ENCODE results near the gene PAPSS2. TPM values are rescaled to one million over a fixed set of nuclear protein-coding genes. Genes with fewer than 3 reads are reported as not detected.

PAPSS2 gene
- total RNA-seq, 1 experiment from 2014 or later: 25.8 TPM

- H3K27me3 ChIP-seq (ENCODE audit: control insufficient read depth, insufficient read depth, low read length): no peaks in the 10 kb centered on the region
- no peak overlapping the region for H3K4me3 ChIP-seq (ENCODE audit: insufficient read depth, low read depth, low read length)
- DNase-seq: no peak
- H3K36me3 ChIP-seq (replicated peaks; ENCODE audit: control insufficient read depth, insufficient read depth, low read length): peaks cover 2% of the 10 kb centered on the region
These were observed 11.6 kb downstream of the PAPSS2 start for GRCh38 chr10:87671139-87671815.

DNA sequence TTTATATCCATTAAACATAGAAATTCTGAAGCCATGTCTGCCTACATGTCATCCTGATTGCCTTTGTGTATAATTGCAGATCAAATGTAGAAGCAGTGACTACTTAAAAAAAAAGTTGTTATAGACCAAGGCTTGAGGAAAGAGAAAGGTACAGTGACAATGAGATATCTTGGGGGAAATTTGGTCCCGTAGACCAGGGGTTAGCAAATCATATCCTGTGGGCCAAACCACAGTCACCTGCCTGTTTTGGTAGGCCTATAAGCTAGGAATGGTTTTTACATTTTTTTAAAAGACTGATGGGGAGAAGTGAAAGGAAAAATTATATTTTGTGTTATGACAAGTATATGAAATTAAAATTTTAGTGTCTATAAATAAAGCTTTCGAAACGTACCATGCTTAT, 12.9 kb downstream of the PAPSS2 start:
- Histone ChIP-seq H3K36me3 (replicated peaks; ENCODE audit: control insufficient read depth, insufficient read depth, low read length) (no peaks in the 10 kb centered on the region), H3K27me3 (ENCODE audit: control insufficient read depth, insufficient read depth, low read length) (no peaks in the 10 kb centered on the region), H3K4me3 (ENCODE audit: insufficient read depth, low read depth, low read length) (no peak overlapping the region)
- DNase-seq: no peak

DNA sequence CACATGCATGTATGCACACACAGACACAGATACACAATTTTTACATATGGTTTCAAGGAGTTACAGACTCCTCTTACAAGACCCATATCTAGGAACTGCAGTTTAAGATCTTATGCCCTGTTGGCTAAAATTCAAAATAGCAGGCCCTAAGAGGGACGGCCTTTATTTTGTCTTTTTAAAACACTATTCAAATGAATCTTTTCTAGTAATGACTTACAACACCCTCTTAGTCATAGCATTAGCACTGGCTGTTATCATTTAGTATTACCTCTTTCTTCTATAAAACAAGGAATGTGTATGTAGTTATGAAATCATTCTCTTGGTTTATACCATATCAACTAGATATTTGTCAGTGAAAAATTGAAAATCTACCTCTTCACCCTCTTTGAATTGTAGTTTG, 15.3 kb downstream of the PAPSS2 start:
- Histone ChIP-seq H3K4me3 (ENCODE audit: insufficient read depth, low read depth, low read length) (no peak overlapping the region), H3K27me3 (ENCODE audit: control insufficient read depth, insufficient read depth, low read length) (no peaks in the 10 kb centered on the region)

DNA sequence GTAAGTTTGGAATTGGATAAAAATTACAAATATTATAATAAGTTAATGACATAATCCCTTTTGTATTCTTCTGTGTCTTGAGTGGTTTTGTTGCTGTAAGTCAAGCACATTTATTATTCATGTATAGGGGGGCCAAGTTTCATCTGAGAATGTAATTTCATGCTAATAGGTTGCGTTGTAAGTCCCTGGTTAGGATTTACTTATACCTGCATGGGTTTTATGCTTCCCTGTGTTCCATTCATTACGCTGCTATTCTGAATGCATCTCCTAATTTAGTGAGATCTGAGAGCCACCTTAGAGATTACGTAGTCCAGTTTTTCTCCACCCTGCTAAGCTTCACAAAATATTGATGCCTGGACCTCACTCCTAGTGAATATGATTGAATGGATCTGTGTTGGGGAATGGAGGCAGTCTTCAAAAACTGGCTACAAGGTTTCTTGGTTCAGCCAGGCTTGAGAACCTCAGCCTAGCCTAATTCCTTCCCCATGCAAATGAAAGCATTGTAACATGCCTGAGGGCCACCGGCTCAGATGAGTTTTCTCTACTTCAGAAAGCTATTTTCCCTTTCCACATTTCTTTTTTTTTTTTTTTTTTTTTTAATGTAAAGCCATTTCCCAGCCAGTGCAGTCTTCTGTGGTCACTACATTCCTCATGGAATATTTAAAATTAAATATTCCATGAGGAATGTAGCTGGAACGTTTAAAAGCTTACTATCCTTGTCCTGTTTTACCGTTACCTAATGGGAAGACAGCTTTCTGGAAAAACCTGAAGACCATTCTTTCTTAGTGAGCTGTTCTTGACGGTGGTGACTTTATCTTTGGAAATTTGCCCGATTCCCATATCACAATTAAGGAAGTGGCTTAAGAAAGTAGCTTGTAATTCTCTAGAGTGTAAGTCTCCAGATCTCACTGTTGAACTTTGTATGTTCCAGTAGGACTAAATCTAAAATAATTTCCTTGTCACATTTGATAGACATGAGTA, 16.0 kb downstream of the PAPSS2 start:
- H3K4me3 ChIP-seq (ENCODE audit: insufficient read depth, low read depth, low read length): no peak overlapping the region
- H3K27me3 ChIP-seq (ENCODE audit: control insufficient read depth, insufficient read depth, low read length): no peaks in the 10 kb centered on the region
- no peak for DNase-seq
- no peaks in the 10 kb centered on the region for H3K36me3 ChIP-seq (replicated peaks; ENCODE audit: control insufficient read depth, insufficient read depth, low read length)

More for the DNA sequence above, 15.3 kb downstream of the PAPSS2 start:
- no peaks in the 10 kb centered on the region for H3K36me3 ChIP-seq (replicated peaks; ENCODE audit: control insufficient read depth, insufficient read depth, low read length)
- DNase-seq: no peak

DNA sequence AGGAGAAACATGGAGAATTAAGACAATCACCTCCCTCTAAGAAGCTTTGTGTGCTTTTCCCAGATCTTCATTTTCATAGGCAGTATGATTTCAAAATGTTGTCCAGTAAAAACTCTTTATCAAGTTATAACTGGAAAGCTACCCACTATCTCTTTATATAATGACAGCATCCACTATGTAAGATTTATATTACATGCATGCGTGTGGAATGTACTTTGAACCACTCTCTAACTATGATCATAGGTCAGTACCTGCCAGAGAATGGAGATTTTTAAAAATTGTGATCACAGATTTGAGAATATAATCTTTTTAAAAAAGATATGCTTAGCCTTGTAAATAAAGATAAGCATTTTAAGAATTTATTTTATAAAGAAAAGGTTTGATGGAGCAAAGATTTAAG, 17.9 kb downstream of the PAPSS2 start:
- Histone ChIP-seq H3K36me3 (replicated peaks; ENCODE audit: control insufficient read depth, insufficient read depth, low read length) (no peaks in the 10 kb centered on the region), H3K4me3 (ENCODE audit: insufficient read depth, low read depth, low read length) (no peak overlapping the region), H3K27me3 (ENCODE audit: control insufficient read depth, insufficient read depth, low read length) (no peaks in the 10 kb centered on the region)
- DNase-seq: no peak

- Histone ChIP-seq H3K27me3 (ENCODE audit: control insufficient read depth, insufficient read depth, low read length) (no peaks in the 10 kb centered on the region), H3K36me3 (replicated peaks; ENCODE audit: control insufficient read depth, insufficient read depth, low read length) (no peaks in the 10 kb centered on the region), H3K4me3 (ENCODE audit: insufficient read depth, low read depth, low read length) (no peak overlapping the region)
- DNase-seq: no peak
These were observed 18.6 kb downstream of the PAPSS2 start for GRCh38 chr10:87678302-87678701.

DNA sequence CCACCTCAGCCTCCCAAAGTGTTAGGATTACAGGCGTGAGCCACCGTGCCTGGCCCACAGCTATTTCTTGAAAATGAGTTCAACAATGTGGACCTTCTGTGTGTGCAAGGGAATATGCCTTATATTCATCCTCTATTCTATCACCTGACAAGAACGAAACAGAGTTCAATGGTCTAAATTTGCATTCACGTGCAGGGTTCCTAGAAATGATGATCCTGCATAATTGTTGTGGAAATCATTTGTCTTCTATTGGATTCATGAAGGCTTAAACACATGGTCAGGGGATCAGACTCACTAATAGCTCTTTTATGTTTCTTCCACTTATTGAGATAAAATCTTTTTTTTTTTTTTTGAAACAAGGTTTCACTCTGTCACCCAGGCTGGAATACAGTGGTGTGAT, 23.7 kb downstream of the PAPSS2 start:
- Histone ChIP-seq H3K4me3 (ENCODE audit: insufficient read depth, low read depth, low read length) (no peak overlapping the region), H3K36me3 (replicated peaks; ENCODE audit: control insufficient read depth, insufficient read depth, low read length) (no peaks in the 10 kb centered on the region), H3K27me3 (ENCODE audit: control insufficient read depth, insufficient read depth, low read length) (no peaks in the 10 kb centered on the region)
- DNase-seq: no peak

DNA sequence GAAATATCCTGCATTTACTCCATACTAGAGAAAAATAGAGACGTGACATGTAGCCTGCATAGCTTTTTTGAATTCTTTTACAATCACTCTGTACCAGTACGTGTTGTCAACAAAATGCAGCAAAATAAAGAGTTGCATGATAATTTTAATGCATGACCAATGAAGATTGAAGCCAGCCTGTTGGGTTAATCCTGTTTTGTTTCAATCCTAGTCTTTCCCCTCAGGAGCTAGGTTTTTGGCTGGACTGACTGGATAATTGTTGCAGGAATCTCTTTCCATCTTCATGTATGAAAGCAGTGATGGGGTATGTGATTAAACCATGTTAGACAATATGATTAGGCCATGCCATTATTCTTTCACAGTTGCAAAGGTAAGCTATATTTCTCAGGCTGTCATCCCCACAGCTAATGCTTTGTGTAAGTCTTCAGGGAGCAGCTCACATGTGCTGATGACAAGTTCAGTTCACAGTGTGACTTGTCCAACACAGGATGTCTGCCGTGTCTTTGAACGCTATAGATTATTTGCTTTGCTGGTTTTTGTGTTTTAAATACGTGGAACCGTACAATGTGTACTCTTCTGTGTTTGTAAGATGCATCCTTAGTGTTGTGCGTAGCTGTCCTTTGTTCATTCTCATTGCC, 24.4 kb downstream of the PAPSS2 start:
- no peak for DNase-seq
- no peaks in the 10 kb centered on the region for H3K27me3 ChIP-seq (ENCODE audit: control insufficient read depth, insufficient read depth, low read length)
- no peak overlapping the region for H3K4me3 ChIP-seq (ENCODE audit: insufficient read depth, low read depth, low read length)
- H3K36me3 ChIP-seq (replicated peaks; ENCODE audit: control insufficient read depth, insufficient read depth, low read length): no peaks in the 10 kb centered on the region

GRCh38 chr10:87685832-87686574, 26.3 kb downstream of the PAPSS2 start:
- Histone ChIP-seq H3K36me3 (replicated peaks; ENCODE audit: control insufficient read depth, insufficient read depth, low read length) (no peaks in the 10 kb centered on the region), H3K27me3 (ENCODE audit: control insufficient read depth, insufficient read depth, low read length) (no peaks in the 10 kb centered on the region), H3K4me3 (ENCODE audit: insufficient read depth, low read depth, low read length) (no peak overlapping the region)
- DNase-seq: no peak

- no peak for DNase-seq
- Histone ChIP-seq H3K36me3 (replicated peaks; ENCODE audit: control insufficient read depth, insufficient read depth, low read length) (no peaks in the 10 kb centered on the region), H3K27me3 (ENCODE audit: control insufficient read depth, insufficient read depth, low read length) (no peaks in the 10 kb centered on the region), H3K4me3 (ENCODE audit: insufficient read depth, low read depth, low read length) (no peak overlapping the region)
These were observed 31.9 kb downstream of the PAPSS2 start for GRCh38 chr10:87691506-87692070.

DNA sequence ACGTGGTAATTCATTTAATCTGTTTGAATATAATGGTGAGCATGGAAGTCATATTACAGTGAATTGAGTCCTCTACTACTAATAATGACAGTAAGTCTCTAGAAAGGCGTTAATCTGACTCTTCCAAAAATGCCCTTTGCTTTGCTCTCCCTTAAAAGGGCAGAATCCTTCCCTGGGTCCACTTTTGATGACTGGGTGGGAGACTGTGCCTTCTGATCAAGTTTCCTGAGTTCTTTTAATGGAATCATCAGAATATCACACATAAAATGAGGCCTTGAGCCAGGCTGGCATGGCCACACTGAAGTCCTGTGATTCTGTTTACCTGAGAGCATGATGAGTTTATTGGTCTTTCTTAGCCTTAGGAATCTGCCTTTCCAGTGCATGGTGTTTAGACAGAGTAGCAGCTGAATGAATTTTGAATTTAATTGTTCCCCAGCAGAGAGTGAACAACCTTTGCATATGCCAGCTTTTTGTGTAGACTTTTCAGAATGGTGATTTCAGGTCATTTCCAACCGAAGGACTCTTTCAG, 33.3 kb downstream of the PAPSS2 start:
- Histone ChIP-seq H3K27me3 (ENCODE audit: control insufficient read depth, insufficient read depth, low read length) (no peaks in the 10 kb centered on the region), H3K36me3 (replicated peaks; ENCODE audit: control insufficient read depth, insufficient read depth, low read length) (no peaks in the 10 kb centered on the region)
- DNase-seq: no peak

DNA sequence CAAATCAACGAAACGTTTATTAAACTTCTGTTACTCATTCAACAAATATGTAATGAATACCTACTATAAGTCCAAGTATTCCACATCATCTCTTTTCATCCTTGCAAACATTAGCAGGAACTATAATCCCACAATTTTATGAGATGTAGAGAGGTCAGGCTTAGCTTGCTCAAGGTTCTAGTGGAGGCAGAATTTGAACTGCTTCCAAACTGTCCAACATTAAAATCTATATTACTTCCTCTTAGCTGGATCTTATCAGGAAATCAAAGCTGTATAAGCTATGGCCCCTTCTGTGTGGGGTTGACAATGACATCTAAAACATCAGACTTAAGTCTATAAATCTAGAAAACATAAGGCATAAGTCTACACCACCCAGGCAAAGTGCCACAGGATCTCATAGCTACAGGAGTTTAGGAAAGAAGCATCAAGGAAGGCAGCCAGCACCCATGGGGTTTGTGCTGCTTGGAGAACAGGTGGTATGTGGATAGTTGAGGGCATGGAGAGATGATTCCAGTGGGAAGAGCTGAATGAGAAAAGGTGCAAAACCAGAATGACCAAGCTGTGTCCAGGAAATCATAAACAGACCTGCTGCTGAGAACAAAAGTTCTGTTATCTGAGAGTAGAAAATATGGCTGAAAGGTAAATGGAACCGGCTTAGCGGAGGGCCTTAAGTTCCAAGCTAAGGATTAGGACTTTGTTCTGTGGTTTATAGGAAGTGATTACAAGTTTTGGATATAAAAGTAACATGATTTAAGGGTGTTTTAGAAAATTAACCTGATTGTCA, 34.5 kb downstream of the PAPSS2 start:
- H3K4me3 ChIP-seq (ENCODE audit: insufficient read depth, low read depth, low read length): no peak overlapping the region
- H3K27me3 ChIP-seq (ENCODE audit: control insufficient read depth, insufficient read depth, low read length): no peaks in the 10 kb centered on the region
- no peak for DNase-seq
- no peaks in the 10 kb centered on the region for H3K36me3 ChIP-seq (replicated peaks; ENCODE audit: control insufficient read depth, insufficient read depth, low read length)

More for the DNA sequence above, 33.3 kb downstream of the PAPSS2 start:
- H3K4me3 ChIP-seq (ENCODE audit: insufficient read depth, low read depth, low read length): no peak overlapping the region

DNA sequence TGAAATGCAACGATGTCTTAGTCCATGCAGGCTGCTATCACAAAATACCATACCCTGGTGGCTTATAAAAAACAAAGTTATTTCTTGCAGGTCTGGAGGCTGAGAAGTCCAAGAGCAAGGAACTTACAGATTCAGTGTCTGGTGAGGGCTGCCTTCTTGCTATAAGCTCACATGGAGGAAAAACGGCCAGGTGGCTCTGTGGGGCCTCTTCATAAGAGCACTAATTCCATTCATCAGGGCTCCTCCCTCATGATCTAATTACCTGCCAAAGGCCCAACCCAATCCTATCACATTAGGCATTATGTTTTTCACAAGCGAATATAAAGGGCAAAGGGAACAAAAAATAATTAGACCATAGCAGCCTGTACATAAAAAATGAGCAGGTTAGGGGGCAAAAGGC, 35.4 kb downstream of the PAPSS2 start:
- no peaks in the 10 kb centered on the region for H3K27me3 ChIP-seq (ENCODE audit: control insufficient read depth, insufficient read depth, low read length)
- H3K36me3 ChIP-seq (replicated peaks; ENCODE audit: control insufficient read depth, insufficient read depth, low read length): no peaks in the 10 kb centered on the region
- no peak for DNase-seq
- no peak overlapping the region for H3K4me3 ChIP-seq (ENCODE audit: insufficient read depth, low read depth, low read length)
